Measurements from ENCODE around the gene PLBD1. TPM values are rescaled to one million over a fixed set of nuclear protein-coding genes. Genes with fewer than 3 reads are reported as not detected.

PLBD1 gene
- total RNA-seq, 3 donors from 2014 or later, result 22.6 to 82.4 (median 63.7) TPM

DNA sequence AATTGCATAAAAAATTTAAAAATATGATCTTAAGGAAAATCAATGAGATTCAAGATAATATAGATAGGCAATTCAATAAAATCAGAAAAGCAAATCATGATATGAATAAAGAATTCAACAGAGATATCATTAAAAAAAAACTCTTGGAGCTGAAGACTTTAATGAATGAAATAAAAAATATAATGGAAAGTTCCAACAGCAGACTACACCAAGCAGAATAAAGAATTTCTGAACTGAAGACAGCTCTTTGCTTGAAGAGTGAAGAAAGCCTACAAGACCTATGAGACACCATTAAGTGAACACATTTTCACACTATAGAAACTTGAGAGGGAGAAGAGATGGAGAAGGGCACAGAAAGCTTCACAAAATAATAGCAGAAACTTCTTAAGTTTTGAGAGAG, 45.9 kb downstream of the PLBD1 start:
- intact Hi-C loops (cut with DNase I, micrococcal nuclease), result no loop called here
- H3K9me3 ChIP-seq, result peaks cover 24% of the 10 kb centered on the region

GRCh38 chr12:14514946-14515345, 52.7 kb downstream of the PLBD1 start:
- TF ChIP-seq, protein P1, sequence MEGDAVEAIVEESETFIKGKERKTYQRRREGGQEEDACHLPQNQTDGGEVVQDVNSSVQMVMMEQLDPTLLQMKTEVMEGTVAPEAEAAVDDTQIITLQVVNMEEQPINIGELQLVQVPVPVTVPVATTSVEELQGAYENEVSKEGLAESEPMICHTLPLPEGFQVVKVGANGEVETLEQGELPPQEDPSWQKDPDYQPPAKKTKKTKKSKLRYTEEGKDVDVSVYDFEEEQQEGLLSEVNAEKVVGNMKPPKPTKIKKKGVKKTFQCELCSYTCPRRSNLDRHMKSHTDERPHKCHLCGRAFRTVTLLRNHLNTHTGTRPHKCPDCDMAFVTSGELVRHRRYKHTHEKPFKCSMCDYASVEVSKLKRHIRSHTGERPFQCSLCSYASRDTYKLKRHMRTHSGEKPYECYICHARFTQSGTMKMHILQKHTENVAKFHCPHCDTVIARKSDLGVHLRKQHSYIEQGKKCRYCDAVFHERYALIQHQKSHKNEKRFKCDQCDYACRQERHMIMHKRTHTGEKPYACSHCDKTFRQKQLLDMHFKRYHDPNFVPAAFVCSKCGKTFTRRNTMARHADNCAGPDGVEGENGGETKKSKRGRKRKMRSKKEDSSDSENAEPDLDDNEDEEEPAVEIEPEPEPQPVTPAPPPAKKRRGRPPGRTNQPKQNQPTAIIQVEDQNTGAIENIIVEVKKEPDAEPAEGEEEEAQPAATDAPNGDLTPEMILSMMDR (IDR thresholded peaks at IDR 0.05), result no peak
- ATAC-seq, result peak; percentile 47
- DNase-seq, result no peak
- Histone ChIP-seq H3K4me1 (ENCODE audit: low read depth) (peaks cover 4% of the 10 kb centered on the region), H3K36me3 (ENCODE audit: low read depth) (no peaks in the 10 kb centered on the region), H3K9me3 (no peaks in the 10 kb centered on the region), H3K4me3 (no peak overlapping the region)
- intact Hi-C loops (cut with DNase I, micrococcal nuclease), result loop anchor here in 1 of 2 donors (10.0 kb wide), 1 partner anchor 100 kb away; no protein-coding TSS in a partner anchor

More for the DNA sequence above, 45.9 kb downstream of the PLBD1 start:
- TF ChIP-seq, protein P1 (IDR thresholded peaks at IDR 0.05), result no peak
- no peak for ATAC-seq
- H3K4me3 ChIP-seq, result no peak overlapping the region
- H3K36me3 ChIP-seq (ENCODE audit: low read depth), result no peaks in the 10 kb centered on the region
- DNase-seq, result no peak
- no peaks in the 10 kb centered on the region for H3K4me1 ChIP-seq (ENCODE audit: low read depth)

GRCh38 chr12:14514154-14514842, 53.4 kb downstream of the PLBD1 start:
- Histone ChIP-seq H3K4me3 (no peak overlapping the region), H3K9me3 (no peaks in the 10 kb centered on the region), H3K4me1 (ENCODE audit: low read depth) (peaks cover 4% of the 10 kb centered on the region), H3K36me3 (ENCODE audit: low read depth) (no peaks in the 10 kb centered on the region)
- TF ChIP-seq, protein P1 (IDR thresholded peaks at IDR 0.05), result peak; percentile 28
- peak in 1 of 3 donors; percentile 84 for DNase-seq
- ATAC-seq, result peak; percentile 98
- intact Hi-C loops (cut with DNase I, micrococcal nuclease), result loop anchor here in 1 of 2 donors (10.0 kb wide), 1 partner anchor 101 kb away; no protein-coding TSS in a partner anchor

- DNase-seq (no peak), ATAC-seq (no peak)
- H3K9me3 ChIP-seq, result no peaks in the 10 kb centered on the region
- no peak overlapping the region for H3K4me3 ChIP-seq
- H3K36me3 ChIP-seq (ENCODE audit: low read depth), result no peaks in the 10 kb centered on the region
- intact Hi-C loops (cut with DNase I, micrococcal nuclease), result loop anchor here in 1 of 2 donors (10.0 kb wide), 1 partner anchor 104 kb away; no protein-coding TSS in a partner anchor
- peaks cover 4% of the 10 kb centered on the region for H3K4me1 ChIP-seq (ENCODE audit: low read depth)
- TF ChIP-seq, protein P1 (IDR thresholded peaks at IDR 0.05), result no peak
Observed at GRCh38 chr12:14510574-14510973, 57.1 kb downstream of the PLBD1 start.

- Histone ChIP-seq H3K4me3 (no peak overlapping the region), H3K4me1 (ENCODE audit: low read depth) (no peaks in the 10 kb centered on the region), H3K9me3 (no peaks in the 10 kb centered on the region), H3K36me3 (ENCODE audit: low read depth) (no peaks in the 10 kb centered on the region)
- DNase-seq, result no peak
- ATAC-seq, result peak; percentile 72
- intact Hi-C loops (cut with DNase I, micrococcal nuclease), result no loop called here
- TF ChIP-seq, protein P1 (IDR thresholded peaks at IDR 0.05), result no peak
Observed at GRCh38 chr12:14505626-14506596, 61.8 kb downstream of the PLBD1 start.
